B cell (primary cell): ENCODE data around the gene RBM4B. TPM values are rescaled to one million over a fixed set of nuclear protein-coding genes. Genes with fewer than 3 reads are reported as not detected.

Experiments used
- ATAC-seq: fragments of 200-7000 bp; cut with Tn5 transposase; one replicate; pipeline ENCODE4 v1.10.0; 2021; ENCODE audit warnings: low read depth, mild to moderate bottlenecking, moderate number of reproducible peaks, moderate library complexity
- CTCF ChIA-PET: fragments of 350-600 bp; sonication (Branson Sonifier 250); formaldehyde crosslinking; loops from one replicate; lab custom pipeline; 2021; ENCODE audit warnings: antibody characterized with exemption, inconsistent platforms; lab: Charles Lee
- POLR2A ChIA-PET: fragments of 350-600 bp; sonication (Branson Sonifier 250); formaldehyde crosslinking; loops from one replicate; lab custom pipeline; 2021; ENCODE audit warnings: antibody characterized with exemption; lab: Charles Lee
- DNase-seq: peaks from one replicate; pipeline ENCODE4 v3.0.0; 2013
- H2AFZ ChIP-seq: 2 replicates; pipeline ENCODE4 v1.6.1; 2012; ENCODE audit warnings: mild to moderate bottlenecking, low read depth, low read length; ENCODE audit not compliant: insufficient read depth, poor library complexity, severe bottlenecking
- H3K27ac ChIP-seq, 2 donors: 1 replicate in 1 of 2; 2 replicates in 1 of 2; pipeline ENCODE4 v1.5.1; 2012 to 2013; ENCODE audit warnings: low read length in 2 of 2, mild to moderate bottlenecking in 2 of 2, moderate library complexity in 1 of 2
- H3K27me3 ChIP-seq, 4 experiments: fragments of 200-600 bp in 1 of 4; sonication (generic) in 1 of 4; replicated peaks in 1 of 4; 1 replicate in 2 of 4; 2 replicates in 2 of 4; pipeline versions ENCODE4 v1.6.1 to v1.7.0; 2013 to 2016; ENCODE audit warnings: low read length in 3 of 4, mild to moderate bottlenecking in 2 of 4, mixed read lengths in 1 of 4, moderate library complexity in 1 of 4; ENCODE audit not compliant: insufficient read depth in 4 of 4, control insufficient read depth in 3 of 4; ENCODE audit errors: control extremely low read depth in 1 of 4
- H3K36me3 ChIP-seq, 2 experiments: replicated peaks in 1 of 2; 1 replicate in 1 of 2; 2 replicates in 1 of 2; pipeline versions ENCODE4 v1.6.1 to v1.7.1; 2013; ENCODE audit warnings: low read length in 1 of 2; ENCODE audit not compliant: insufficient read depth in 2 of 2, control insufficient read depth in 1 of 2; ENCODE audit errors: control extremely low read depth in 1 of 2, extremely low read depth in 1 of 2
- H3K4me1 ChIP-seq, 2 donors: fragments of 200-600 bp in 1 of 2; sonication (generic) in 1 of 2; 1 replicate in 1 of 2; 2 replicates in 1 of 2; pipeline versions ENCODE4 v1.5.1 to v1.6.1; 2013 to 2017; ENCODE audit warnings: low read length in 2 of 2; ENCODE audit not compliant: control insufficient read depth in 2 of 2, insufficient read depth in 2 of 2
- H3K4me2 ChIP-seq: replicated peaks from 2 replicates; pipeline ENCODE3; 2012; ENCODE audit warnings: mild to moderate bottlenecking, low read depth, low read length; ENCODE audit not compliant: poor library complexity, severe bottlenecking
- H3K4me3 ChIP-seq, 5 experiments: fragments of 200-600 bp in 1 of 5; sonication (generic) in 1 of 5; 1 replicate in 3 of 5; 2 replicates in 2 of 5; pipeline versions ENCODE4 v1.5.1 to v1.7.0; 2011 to 2016; ENCODE audit warnings: low read length in 4 of 5, mild to moderate bottlenecking in 4 of 5, low read depth in 2 of 5, control low read depth in 1 of 5, moderate library complexity in 1 of 5; ENCODE audit not compliant: insufficient read depth in 1 of 5; ENCODE audit errors: control extremely low read depth in 1 of 5, extremely low read depth in 1 of 5
- H3K79me2 ChIP-seq: fragments of 200-600 bp; sonication (generic); one replicate; pipeline ENCODE4 v1.6.0; 2016; ENCODE audit warnings: low read length; ENCODE audit not compliant: control insufficient read depth, insufficient read depth
- H3K9ac ChIP-seq: fragments of 200-600 bp; sonication (generic); 2 replicates; pipeline ENCODE4 v1.6.1; 2017; ENCODE audit warnings: mild to moderate bottlenecking, low read length, moderate library complexity
- H3K9me3 ChIP-seq, 3 donors: one replicate each; pipeline versions ENCODE4 v1.6.1 to v1.7.1; 2013; ENCODE audit warnings: low read length in 2 of 3; ENCODE audit not compliant: control insufficient read depth in 2 of 3, insufficient read depth in 1 of 3; ENCODE audit errors: control extremely low read depth in 1 of 3
- H4K20me1 ChIP-seq: 2 replicates; pipeline ENCODE4 v1.6.0; 2012; ENCODE audit warnings: mild to moderate bottlenecking, low read length; ENCODE audit not compliant: insufficient read depth, control insufficient read depth, poor library complexity, severe bottlenecking
- H3K27ac Mint-ChIP-seq: one replicate; pipeline ENCODE4 v1.8.0; 2021; ENCODE audit warnings: mixed read lengths
- H3K27me3 Mint-ChIP-seq: one replicate; pipeline ENCODE4 v1.8.0; 2021; ENCODE audit warnings: mixed read lengths
- H3K4me1 Mint-ChIP-seq: one replicate; pipeline ENCODE4 v1.8.0; 2021; ENCODE audit warnings: mixed read lengths
- H3K4me3 Mint-ChIP-seq: one replicate; pipeline ENCODE4 v1.8.0; 2021; ENCODE audit warnings: mixed read lengths
- H3K9me3 Mint-ChIP-seq: one replicate; pipeline ENCODE4 v1.8.0; 2022; ENCODE audit warnings: mixed read lengths; ENCODE audit not compliant: insufficient read depth
- EZH2 ChIP-seq: IDR thresholded peaks from 2 replicates; pipeline ENCODE4 v1.6.1; 2012; ENCODE audit warnings: borderline replicate concordance, low read depth, mild to moderate bottlenecking, moderate library complexity, low read length; ENCODE audit not compliant: insufficient read depth, poor library complexity, severe bottlenecking
- WGBS: methylation state at CpG from one replicate; pipeline ENCODE4 v1.1.5; 2013; ENCODE audit warnings: missing lambda C conversion rate; ENCODE audit not compliant: insufficient coverage; 5-methylcytosine and 5-hydroxymethylcytosine counted together
- intact Hi-C: fragments of 100-400 bp; cut with micrococcal nuclease; formaldehyde crosslinking; loops from one replicate; pipeline ENCODE4 v1.10.0; 2022
- polyA plus RNA-seq: library from polyadenylated mRNA; depleted of rRNA; stranded (reverse); fragments of >200 nt; gene quantifications from 2 replicates; pipeline ENCODE4 v1.2.3, GENCODE V29; 2012
- total RNA-seq, 2 donors: library from RNA; stranded (reverse); fragments of 120-200 nt in 1 of 2; gene quantifications; 1 replicate in 1 of 2; 2 replicates in 1 of 2; pipeline versions ENCODE4 v1.2.3 to v1.2.4, GENCODE V29; 2013 to 2022
- TF ChIP-seq, protein P1 (sequence below): fragments of 200-600 bp; IDR thresholded peaks from one replicate; pipeline ENCODE4 v1.8.0; 2022; ENCODE audit warnings: antibody characterized with exemption, mild to moderate bottlenecking

RBM4B gene
- total and polyA plus RNA-seq, 2 donors (not counting 1 experiment from before 2014, with no cell fraction given), result 33.2 to 61.3 TPM

DNA sequence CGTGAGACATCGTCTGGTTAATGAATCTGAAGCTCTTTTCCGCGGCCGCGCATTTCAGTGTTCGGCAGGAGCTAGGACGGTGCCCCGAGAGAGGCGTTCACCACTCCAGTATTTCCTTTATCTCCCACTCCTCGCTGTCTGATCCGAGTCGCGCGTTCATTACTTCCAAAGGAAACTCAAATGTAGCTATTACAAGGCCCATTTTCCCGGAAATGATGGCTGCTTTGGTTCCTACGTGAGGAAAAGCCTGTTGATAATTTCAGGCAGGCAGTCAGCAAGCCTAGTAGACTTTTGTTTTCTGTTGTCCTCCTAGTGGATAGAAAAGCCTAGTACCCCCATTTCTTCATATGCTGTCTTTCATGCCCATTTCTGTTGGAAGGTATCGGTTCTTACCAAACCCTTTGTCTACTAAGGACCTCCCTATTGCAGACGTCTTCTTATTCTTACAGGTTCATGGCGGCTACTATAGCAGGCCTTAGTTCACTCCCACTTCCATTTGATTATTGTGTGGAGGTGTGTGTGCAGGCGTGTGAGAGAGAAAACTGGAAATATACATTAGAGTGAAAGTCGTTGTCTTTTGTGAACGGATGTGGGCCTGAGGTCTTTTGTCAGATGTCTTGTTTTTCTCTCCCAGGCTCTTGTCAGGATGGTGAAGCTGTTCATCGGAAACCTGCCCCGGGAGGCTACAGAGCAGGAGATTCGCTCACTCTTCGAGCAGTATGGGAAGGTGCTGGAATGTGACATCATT, 38.4 kb downstream of the RBM4B start:
- Mint-ChIP-seq H3K9me3 (no peaks in the 10 kb centered on the region), H3K4me3 (peak overlapping the region; percentile 99), H3K27ac (peak overlapping the region; percentile 96), H3K27me3 (no peaks in the 10 kb centered on the region), H3K4me1 (peaks cover 71% of the 10 kb centered on the region)
- H3K79me2 ChIP-seq, result peaks cover 98% of the 10 kb centered on the region
- peak; percentile 66 for DNase-seq
- peak overlapping the region; percentile 77 to 87 for H3K27ac ChIP-seq
- H4K20me1 ChIP-seq, result peaks cover 74% of the 10 kb centered on the region
- H3K4me2 ChIP-seq, result peak overlapping the region; percentile 89
- ChIA-PET POLR2A (interaction anchor here (0.7 to 3.4 kb wide), 16 partner anchors 10 to 739 kb away, joined by 3 to 53 read pairs (median 5); partner anchors contain the start of genes DPP3, PELI3, RBM14 and RBM4B), CTCF (interaction anchor here (0.7 to 5.5 kb wide), 10 partner anchors 17 to 61 kb away, joined by 3 to 54 read pairs (median 8); partner anchors contain the start of genes CCDC87, CCS, RBM14 and RBM4B)
- peak overlapping the region; percentile 87 for H3K9ac ChIP-seq
- H2AFZ ChIP-seq, result peak overlapping the region; percentile 73
- H3K4me1 ChIP-seq, result peaks cover 49 to 59% of the 10 kb centered on the region in 2 donors
- H3K9me3 ChIP-seq, result no peaks in the 10 kb centered on the region
- TF ChIP-seq EZH2, result no peak
- TF ChIP-seq, protein P1, sequence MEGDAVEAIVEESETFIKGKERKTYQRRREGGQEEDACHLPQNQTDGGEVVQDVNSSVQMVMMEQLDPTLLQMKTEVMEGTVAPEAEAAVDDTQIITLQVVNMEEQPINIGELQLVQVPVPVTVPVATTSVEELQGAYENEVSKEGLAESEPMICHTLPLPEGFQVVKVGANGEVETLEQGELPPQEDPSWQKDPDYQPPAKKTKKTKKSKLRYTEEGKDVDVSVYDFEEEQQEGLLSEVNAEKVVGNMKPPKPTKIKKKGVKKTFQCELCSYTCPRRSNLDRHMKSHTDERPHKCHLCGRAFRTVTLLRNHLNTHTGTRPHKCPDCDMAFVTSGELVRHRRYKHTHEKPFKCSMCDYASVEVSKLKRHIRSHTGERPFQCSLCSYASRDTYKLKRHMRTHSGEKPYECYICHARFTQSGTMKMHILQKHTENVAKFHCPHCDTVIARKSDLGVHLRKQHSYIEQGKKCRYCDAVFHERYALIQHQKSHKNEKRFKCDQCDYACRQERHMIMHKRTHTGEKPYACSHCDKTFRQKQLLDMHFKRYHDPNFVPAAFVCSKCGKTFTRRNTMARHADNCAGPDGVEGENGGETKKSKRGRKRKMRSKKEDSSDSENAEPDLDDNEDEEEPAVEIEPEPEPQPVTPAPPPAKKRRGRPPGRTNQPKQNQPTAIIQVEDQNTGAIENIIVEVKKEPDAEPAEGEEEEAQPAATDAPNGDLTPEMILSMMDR, result peak; percentile 28
- WGBS, result 3% methylated on average over 11 of the region's 27 CpGs
- ATAC-seq, result no peak
- peak overlapping the region; percentile 79 to 95 (median 88) for H3K4me3 ChIP-seq
- no peaks in the 10 kb centered on the region for H3K27me3 ChIP-seq
- intact Hi-C loops, result loop anchor here (1.0 to 2.0 kb wide), 3 partner anchors 60 to 231 kb away; partner anchors contain the start of gene DPP3
- H3K36me3 ChIP-seq, result peaks cover 4 to 50% of the 10 kb centered on the region in 2 experiments
